GM19395 (cell line): ENCODE results near the gene TLE6.
A peak's percentile ranks its signal among the peaks of the same experiment; 100 is the strongest.
"Not testable (repeated sequence)": the region's sequence is repeated elsewhere in the genome, so short reads cannot be mapped to it uniquely, and the experiment has no call there.

ENCODE experiments used
- ATAC-seq: cut with Tn5 transposase; IDR thresholded peaks from one replicate; pipeline ENCODE4 v1.9.1; 2021; ENCODE audit warnings: mild to moderate bottlenecking, moderate library complexity; ENCODE audit not compliant: unreplicated experiment

TLE6 gene

GRCh38 chr19:2977001-2977745, at the start of gene TLE6:
TLE6 (plus strand) TSS chr19:2977564; CDS start chr19:2978234, 670 bp downstream.
- ATAC-seq: peak; percentile 88

GRCh38 chr19:2933490-2933910, 43.9 kb upstream of the TLE6 start:
- ATAC-seq: no peak

GRCh38 chr19:2935863-2936262, 41.5 kb upstream of the TLE6 start:
- not testable (repeated sequence) for ATAC-seq

GRCh38 chr19:2942928-2943640, 34.3 kb upstream of the TLE6 start:
- no peak for ATAC-seq

GRCh38 chr19:2944403-2944774, 33.0 kb upstream of the TLE6 start:
- ATAC-seq: no peak

GRCh38 chr19:2944775-2945574, 32.4 kb upstream of the TLE6 start, which contains the start of gene ZNF77:
ZNF77 (minus strand) TSS chr19:2944971; CDS start chr19:2944840, 131 bp downstream.
- ATAC-seq: peak; percentile 95

GRCh38 chr19:2945575-2946184, 31.7 kb upstream of the TLE6 start:
- no peak for ATAC-seq

- ATAC-seq: peak; percentile 4
These were observed 27.5 kb upstream of the TLE6 start for GRCh38 chr19:2949939-2950285.

GRCh38 chr19:2950286-2951124, 26.9 kb upstream of the TLE6 start:
- ATAC-seq: peak; percentile 92

GRCh38 chr19:2952953-2953481, 24.3 kb upstream of the TLE6 start:
- no peak for ATAC-seq

- ATAC-seq: no peak
These were observed 20.2 kb upstream of the TLE6 start for GRCh38 chr19:2957160-2957559.

GRCh38 chr19:2960120-2960519, 17.2 kb upstream of the TLE6 start:
- no peak for ATAC-seq

- no peak for ATAC-seq
These were observed 15.2 kb upstream of the TLE6 start for GRCh38 chr19:2962018-2962670.

GRCh38 chr19:2963122-2963521, 14.2 kb upstream of the TLE6 start:
- ATAC-seq: no peak

- not testable (repeated sequence) for ATAC-seq
These were observed 13.7 kb upstream of the TLE6 start for GRCh38 chr19:2963631-2964030.

GRCh38 chr19:2964874-2965273, 12.5 kb upstream of the TLE6 start:
- ATAC-seq: no peak

- no peak for ATAC-seq
These were observed 9.4 kb upstream of the TLE6 start for GRCh38 chr19:2967972-2968371.

- ATAC-seq: no peak
These were observed 8.3 kb upstream of the TLE6 start for GRCh38 chr19:2969104-2969504.

- no peak for ATAC-seq
These were observed 7.0 kb upstream of the TLE6 start for GRCh38 chr19:2970201-2970835.
